DMS79 treated with DMSO at 0.1 percent for 48 hours (cell line): ENCODE data around the gene CACNG5.
"Not testable (repeated sequence)": the region's sequence is repeated elsewhere in the genome, so short reads cannot be mapped to it uniquely, and the experiment has no call there.

Experiments
- DNase-seq: peaks from one replicate; lab custom pipeline; 2025; lab: John Stamatoyannopoulos, UW

Gene CACNG5

GRCh38 chr17:66849851-66850580 lies 15.1 kb downstream of the CACNG5 start:
- DNase-seq = no peak

DNA sequence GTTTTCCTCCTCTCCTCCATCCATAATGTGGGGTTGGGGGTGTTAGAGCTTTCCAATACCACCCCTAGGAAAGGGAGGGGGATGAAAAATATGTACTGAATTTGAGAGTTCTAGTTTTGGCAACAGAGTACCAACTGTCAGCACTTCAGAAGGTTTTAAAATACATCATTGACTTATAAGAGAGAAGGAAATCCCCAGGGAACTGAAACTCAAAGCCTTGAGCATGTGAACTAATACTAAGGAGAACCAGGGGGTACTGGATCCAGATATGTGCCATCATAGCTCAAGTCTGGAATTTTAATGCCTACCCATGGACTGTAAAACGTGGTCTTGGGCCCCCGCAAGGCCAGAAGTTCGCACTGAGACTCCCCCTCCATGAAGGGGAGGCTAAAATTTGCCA lies 15.8 kb downstream of the CACNG5 start:
- DNase-seq = no peak

DNA sequence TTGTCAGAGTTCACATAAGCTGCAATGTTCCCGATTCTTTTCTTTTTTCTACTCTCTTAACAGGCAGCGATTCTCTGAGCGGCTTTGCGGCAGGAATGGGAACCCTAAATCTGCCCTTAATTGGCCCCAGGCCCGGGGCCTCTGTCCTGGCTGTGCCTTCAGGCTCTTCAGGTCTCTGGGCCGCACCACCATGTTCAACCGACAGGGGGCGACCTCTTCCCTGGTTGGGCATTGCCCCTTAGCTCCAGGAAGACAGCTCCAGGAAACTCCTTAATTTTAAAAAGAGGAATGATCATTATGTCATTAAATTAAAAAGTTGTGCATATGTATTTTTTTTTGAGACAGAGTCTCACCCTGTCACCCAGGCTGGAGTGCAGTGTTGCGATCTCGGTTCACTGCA lies 20.3 kb downstream of the CACNG5 start:
- DNase-seq = no peak

DNA sequence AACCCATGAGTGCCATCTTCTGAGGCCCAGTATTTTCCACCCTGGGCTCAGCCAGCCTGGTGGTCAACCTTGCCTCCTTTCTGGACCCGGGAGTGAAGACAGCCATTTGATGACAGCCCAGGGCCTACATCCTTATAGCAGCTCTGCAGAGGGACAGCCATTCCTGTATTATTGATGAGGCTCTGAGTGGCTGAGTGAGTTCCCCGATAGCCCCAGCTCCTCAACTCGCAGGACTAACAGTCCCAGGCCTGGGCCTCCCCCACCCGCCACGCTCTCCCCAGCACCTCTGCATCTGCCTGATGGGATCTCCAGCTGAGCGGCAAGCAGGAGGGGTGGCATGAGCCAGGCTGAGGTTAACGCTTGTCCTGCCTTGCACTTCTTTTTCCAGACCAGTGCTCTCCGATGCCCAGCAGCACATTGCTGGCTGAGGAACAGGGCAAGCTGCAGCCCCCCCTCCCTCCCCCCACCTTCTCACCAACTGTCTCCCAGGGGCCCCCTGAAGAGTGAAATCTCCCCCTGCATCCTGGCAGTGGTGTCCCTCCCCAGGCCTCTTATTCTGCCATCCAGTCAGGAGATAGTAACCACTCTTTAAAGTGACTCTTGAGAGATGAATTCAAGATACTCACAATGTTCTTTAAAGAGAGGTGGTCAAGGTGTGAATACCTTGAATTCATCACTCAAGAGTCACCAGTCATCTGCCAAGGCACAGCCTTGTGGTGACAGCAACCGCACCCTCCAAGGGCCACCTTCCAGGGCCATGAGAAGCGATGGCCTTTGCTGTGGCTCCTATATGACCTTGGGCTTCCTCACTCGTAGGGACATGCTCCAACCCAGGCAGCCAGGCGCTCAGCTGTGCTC lies 23.5 kb downstream of the CACNG5 start:
- no peak for DNase-seq

DNA sequence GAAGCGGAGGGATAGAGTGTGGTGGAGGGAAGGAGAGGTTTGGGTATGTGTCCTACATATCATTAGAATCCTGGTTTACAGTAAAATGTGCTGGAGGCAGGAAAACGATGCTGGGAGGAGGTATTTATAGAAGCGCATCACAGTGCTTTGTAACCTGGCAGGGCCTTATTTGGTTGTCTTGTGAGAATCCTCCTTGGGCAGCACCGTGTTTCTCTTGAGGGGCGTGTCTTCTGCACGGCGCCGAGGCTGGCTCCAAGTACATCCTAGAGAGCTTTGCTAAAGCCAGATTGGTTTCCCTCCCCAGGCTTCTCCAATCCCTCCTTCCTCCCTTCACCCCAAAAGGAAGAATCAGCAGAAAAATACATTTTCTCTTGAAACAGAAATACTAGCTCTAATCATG lies 24.4 kb downstream of the CACNG5 start:
- no peak for DNase-seq

DNA sequence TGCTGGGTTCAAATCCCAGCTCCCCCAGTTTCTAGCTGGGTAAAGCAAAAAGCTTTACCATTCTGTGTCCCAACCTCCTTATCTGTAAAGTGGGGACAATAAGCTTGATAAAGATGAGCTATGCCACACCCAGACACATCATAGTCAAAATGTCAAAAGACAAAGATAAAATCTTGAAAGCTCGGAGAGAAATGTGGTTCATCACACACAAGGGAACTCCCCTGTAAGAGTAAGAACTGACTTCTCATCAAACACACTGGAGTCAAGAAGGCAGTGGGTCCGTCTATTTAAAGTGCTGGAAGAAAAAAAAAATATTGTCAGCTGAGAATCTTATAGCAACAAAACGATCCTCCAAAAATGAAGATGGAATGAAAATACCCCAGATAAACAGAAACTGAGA lies 25.3 kb downstream of the CACNG5 start:
- DNase-seq = no peak

DNA sequence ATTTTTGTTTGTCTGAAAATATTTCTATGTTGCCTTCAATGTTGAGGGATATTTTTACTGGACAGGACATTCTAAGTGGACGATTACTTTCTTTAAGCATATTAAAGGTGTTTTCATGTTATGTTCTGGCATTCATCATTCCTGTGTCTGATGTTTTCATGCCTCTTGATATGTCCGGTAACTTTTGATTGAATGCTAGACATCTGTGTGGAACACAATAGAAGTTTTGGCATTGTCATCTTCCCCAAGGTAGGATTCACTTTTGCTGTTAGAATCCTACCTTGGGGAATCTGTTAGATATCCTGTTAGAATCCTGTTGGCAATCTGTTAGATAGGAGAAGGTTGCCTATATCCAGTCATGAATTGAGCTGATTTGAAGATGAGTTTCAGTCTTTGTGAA lies 28.9 kb downstream of the CACNG5 start:
- DNase-seq = no peak

DNA sequence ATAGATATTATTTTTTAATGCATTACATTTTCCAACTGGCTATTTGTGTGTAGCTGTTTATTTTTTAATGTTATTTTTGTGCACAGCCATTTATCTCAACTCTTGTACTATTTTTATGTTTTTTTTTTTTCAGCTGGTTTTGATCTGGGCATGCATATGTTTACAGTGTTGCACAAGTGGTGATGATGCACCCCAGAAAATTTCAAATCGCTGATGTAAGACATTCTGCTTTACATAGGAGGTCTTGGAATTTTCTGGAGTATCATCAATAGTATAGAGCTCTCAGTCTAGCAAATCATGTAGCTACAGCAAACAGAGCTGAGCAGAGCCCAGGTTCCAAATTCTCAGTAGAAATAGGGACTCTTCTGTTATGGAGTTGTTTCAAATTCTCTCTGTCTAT lies 30.2 kb downstream of the CACNG5 start:
- no peak for DNase-seq

DNA sequence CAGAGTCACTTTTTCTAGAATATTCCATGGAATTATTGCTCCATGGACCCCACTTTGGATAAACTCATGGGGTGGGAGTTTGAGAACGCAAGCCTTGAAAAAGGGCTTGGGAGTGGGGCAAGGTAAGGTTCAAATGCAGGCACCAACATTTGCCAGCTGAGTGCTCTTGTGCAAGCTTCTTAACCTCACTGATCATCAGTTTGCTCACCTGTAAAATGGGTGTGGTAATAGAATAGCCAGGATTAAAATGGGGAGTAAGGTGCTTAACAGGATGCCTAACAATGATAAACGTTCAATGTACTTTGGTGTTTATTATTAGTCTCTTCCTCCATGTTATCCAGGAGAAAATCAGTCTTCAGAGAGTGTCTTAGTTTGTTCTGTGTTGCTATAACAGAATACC lies 39.0 kb downstream of the CACNG5 start:
- DNase-seq = no peak

GRCh38 chr17:66884931-66885330 lies 50.0 kb downstream of the CACNG5 start:
- DNase-seq = no peak

- DNase-seq = no peak
These were observed 50.5 kb downstream of the CACNG5 start for GRCh38 chr17:66885417-66885816.

DNA sequence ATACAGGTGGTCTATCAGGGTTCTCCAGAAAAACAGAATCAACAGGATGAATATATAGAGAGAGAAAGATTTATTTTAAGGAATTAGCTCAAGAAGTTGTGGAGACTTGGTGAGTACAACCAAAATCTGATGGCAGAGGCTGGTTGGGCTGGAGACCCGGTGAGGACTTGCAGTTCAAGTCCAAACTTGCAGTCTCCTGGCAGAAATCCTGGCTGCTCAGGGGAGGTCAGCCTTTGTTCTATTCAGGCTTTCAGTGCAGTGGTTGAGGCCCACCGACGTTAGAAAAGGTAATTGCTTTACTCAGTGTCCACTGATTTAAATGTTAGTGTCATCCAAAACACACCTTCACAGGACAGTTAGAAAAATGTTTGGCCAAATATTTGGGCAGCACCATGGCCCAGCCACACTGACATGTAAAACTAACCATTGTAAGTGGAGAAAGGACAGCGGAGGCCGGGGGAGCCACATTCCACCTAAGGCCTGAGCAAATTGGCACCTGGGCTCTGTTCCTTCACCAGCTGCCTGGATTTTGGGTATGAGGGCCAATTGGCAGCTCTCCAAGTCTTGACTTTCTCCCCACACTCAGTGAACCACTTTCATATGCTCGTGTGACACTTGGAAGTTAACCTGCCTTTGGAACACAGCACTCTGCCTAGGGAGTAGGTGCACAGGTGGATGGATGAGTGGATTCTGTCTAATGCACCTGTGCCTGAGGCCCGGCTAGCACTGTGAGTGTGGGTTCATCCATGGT lies 54.7 kb downstream of the CACNG5 start:
- DNase-seq = peak; percentile 83

DNA sequence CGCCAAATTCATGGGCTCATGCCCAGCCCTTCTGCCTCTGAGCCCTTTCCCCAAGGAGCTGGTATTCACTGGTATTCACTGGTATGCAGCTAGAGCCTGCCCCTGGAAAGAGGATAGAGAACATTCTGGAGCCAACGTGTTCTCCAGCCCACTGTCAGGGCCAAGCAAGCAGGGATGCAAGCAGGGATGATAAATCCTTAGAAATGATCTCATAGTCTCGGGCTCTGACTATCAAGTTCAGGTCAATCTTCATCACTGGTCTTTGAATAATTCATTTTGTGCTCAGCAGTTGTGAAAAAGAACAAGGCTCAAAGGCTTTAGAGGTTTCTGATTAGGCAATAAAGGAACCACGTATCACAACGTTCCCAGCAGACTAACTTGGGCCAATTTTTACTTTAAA lies 57.3 kb downstream of the CACNG5 start:
- no peak for DNase-seq

- DNase-seq = no peak
These were observed 58.5 kb downstream of the CACNG5 start for GRCh38 chr17:66893382-66893781.

GRCh38 chr17:66893863-66894262 lies 58.9 kb downstream of the CACNG5 start:
- no peak for DNase-seq

GRCh38 chr17:66897141-66897540 lies 62.2 kb downstream of the CACNG5 start:
- no peak for DNase-seq

GRCh38 chr17:66898536-66898935 lies 63.6 kb downstream of the CACNG5 start:
- no peak for DNase-seq

GRCh38 chr17:66900126-66901010 lies 65.5 kb downstream of the CACNG5 start:
- peak; percentile 8 for DNase-seq

DNA sequence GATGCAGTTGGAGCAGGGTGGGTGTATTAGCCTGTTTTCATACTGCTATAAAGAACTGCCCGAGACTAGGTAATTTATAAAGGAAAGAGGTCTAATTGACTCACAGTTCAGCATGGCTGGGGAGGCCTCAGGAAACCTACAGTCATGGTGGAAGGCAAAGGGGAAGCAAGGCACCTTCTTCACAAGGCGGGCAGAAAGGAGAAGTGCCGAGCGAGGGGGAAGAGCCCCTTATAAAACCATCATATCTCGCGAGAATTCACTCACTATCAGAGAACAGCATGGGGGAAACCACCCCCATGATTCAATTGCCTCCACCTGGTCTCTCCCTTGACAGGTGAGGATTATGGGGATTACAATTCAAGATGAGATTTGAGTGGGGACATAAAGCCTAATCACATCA lies 68.4 kb downstream of the CACNG5 start:
- not testable (repeated sequence) for DNase-seq

GRCh38 chr17:66903781-66904180 lies 68.9 kb downstream of the CACNG5 start:
- DNase-seq = no peak

DNA sequence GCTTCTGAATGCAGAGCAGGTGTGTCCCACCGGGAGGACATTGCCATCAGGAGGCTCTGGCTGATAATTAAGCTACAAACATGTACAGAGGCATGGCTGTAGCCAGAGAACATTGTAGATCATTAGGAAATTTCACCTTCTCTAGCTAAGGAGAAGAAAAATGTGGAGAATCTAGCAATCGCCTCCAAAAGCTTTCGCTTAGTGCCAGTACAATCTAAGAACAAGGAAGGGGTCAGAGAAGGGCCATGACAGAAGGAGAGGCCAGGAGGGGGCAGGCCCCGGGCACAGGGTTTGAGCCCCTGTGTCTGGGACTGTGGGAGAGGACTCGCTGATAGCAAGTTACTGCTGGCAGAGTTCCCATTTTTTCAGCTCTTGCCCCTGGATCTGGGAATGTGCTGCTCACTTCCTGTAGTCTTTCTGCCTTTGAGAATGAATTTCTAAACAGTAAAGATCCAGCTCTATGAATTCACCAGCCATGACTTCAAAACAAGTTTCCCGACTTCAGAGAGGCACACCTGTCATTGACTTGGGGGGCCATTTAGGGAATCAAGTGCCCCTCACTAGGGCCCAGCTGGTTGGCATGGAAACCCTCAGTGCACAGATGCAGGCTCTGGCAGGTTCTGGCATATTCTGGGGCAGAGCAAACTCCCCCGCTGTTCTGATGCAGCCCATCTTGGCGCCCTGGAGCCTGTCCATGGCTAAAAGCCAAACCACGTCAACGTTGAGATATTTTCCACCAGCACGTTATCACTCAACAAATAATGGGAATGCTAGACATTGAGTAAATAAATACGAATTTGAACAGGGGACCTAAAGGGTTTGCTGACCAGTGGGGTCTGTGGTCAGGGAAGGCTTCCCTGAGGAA lies 70.1 kb downstream of the CACNG5 start:
- peak; percentile 88 for DNase-seq
